GM18499 (cell line): ENCODE results near the gene CARD11.
"Not testable (repeated sequence)": the region's sequence is repeated elsewhere in the genome, so short reads cannot be mapped to it uniquely, and the experiment has no call there.

ENCODE experiments used
- ATAC-seq: cut with Tn5 transposase; IDR thresholded peaks from one replicate; pipeline ENCODE4 v1.9.1; 2021; ENCODE audit warnings: moderate number of reproducible peaks; ENCODE audit not compliant: insufficient read depth, unreplicated experiment

The CARD11 gene

DNA sequence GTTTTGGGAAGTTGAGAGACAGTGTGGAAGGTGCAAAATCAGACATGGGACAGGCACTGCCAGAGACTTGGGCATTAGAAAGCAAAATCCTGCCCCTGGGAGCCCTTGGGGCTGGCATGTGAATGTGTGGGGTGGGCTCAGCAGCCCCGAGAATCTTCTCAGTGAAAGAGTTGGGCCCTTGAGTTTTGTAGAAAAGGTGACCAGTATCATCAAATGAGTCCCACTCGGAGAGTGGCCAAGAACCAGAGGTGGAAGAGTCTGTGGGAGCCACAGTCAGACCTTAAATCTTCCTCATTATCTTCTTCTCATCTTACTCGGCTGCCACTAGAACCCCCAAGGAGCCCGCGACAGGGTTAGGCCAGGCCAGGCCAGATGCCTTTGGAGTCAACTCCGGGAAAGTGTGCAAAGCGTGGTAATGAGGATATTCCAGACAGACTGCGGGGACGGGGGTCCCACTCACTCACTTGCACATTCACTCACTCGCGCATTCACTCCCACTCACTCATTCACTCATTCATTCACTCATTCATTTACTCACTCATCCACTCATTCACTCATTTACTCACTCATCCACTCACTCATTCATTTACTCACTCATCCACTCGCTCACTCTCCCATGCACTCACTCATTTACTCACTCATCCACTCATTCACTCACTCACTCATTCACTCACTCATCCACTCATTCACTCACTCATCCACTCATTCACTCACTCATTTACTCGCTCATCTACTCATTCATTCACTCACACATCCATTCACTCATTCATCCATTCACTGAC is 74.9 kb downstream of the CARD11 start:
- no peak for ATAC-seq

DNA sequence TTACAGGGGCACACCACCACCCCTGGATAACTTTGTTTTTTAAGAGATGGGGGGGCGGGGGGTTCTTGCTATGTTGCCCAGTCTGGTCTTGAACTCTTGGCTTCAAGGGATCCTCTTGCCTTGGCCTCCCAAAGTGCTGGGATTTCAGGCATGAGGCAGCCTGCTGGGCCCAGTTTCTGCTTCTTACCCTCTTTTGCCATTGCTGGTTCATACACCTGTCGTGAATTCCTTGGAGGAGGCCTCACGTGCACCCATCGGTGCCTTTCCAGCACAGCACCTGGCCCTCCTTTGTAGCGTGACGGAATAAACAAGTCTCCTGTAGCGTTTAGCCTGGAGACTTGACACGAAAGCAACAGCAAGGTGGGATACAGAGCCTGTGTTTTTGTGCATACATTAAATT is 75.5 kb downstream of the CARD11 start:
- ATAC-seq, result no peak

GRCh38 chr7:2967705-2968104 is 76.0 kb downstream of the CARD11 start:
- no peak for ATAC-seq

GRCh38 chr7:2967253-2967652 is 76.4 kb downstream of the CARD11 start:
- ATAC-seq, result no peak

GRCh38 chr7:2966466-2967078 is 77.1 kb downstream of the CARD11 start:
- no peak for ATAC-seq

DNA sequence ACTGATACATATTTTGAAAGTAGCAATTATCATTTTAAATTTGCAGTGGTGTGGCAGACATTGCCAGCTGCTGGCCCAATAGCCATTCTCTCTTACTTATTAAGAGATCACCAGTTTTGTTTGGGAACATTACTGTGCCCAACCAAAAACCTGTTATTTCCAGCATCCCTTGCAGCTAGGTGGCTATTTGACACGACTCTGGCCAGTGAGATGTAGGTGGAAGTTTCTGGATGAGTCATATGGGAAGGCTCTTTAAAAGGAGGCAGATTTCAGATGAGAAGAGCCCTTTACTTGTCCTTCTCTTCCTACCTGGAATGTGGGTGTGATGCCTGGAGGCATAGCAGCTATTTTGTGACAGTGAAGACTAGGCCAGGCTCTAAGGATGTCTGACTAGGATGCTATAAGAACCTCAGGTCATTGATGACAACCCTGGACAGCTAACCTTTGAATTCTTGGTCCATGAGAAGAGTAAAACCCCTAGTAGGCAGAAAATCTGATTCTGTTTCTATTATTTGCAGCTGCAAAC is 77.9 kb downstream of the CARD11 start:
- no peak for ATAC-seq

- ATAC-seq, result no peak
Measured at GRCh38 chr7:2965301-2965700, 78.4 kb downstream of the CARD11 start.

DNA sequence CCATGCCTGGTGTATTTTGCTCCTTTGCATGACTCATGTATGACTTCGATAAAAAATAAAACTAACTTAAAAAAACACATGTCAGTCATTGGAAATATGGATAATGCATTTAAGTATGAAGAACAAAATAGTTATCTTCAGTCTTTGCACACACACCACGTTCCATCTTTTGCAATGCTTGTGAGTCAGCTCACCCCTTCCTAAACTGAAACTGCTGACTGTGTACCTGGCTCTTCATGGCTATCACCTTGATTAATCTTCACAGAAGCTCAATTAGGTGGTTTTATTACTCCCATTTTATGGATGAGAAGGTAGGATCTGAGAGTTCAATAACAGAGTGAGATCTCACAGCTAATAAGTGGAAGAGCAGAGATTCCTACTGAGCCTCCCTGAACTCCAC is 79.5 kb downstream of the CARD11 start:
- ATAC-seq, result no peak

- no peak for ATAC-seq
Measured at GRCh38 chr7:2962865-2963264, 80.8 kb downstream of the CARD11 start.

- ATAC-seq, result no peak
Measured at GRCh38 chr7:2959828-2960599, 83.7 kb downstream of the CARD11 start.

DNA sequence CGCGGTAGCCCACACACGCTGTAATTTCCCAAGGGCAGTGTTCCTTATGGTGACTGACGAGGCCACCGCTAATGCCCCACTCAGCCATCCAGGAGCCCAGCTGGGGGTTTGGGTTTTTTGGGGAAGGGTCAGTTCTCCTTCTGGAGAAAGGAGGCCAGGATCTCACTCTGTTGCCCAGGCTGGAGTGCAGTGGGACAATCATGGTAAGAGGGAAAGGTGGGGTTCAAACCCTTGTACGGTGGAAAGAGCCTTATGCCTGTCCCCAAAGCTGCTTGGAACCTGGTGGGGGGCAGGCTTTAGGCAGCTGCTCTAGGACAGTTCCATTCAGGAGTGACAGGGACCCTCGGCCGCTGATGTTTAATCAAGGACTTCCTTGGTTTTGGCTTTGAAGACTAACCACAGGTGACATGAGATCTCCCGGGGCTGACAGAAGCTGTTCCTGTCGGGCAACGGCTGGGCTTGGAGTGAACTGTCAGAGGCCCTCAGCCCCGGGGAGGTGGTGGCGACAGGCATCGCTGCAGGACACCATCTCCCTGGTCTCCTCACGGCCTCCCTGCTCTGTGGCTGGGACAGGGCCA is 84.5 kb downstream of the CARD11 start:
- ATAC-seq, result no peak

DNA sequence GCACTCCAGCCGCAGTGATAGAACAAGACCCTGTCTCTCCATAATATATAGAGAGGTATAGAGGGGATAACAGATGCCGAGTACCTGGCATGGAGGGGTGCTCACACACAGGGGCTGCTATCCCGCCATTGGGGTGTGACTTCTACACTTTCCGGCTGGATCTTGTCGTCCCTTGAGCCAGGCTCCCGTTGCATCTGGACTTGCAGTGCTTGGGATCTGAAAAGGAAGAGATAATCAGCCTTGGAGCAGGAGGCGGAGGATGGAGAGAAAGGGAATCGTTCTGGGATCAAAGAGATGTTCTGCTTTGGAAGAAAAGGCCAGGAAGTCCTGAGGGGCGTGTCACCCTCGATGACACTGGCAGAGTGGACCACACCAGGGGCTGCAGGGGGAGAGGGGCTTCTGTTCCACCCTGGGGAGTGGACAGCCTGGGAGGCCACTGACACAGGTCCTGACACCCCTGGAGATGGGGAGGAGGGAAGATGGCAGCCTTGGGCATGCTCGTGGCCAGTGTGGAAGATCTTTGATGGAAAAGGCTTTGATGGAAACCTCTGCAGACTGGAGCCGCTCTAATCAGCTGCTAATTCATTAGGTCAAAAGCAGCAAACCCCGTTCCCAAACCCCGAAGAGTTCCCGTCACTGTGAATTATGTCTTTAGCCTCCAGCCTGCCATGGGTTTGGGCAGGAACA is 85.1 kb downstream of the CARD11 start:
- ATAC-seq, result no peak

DNA sequence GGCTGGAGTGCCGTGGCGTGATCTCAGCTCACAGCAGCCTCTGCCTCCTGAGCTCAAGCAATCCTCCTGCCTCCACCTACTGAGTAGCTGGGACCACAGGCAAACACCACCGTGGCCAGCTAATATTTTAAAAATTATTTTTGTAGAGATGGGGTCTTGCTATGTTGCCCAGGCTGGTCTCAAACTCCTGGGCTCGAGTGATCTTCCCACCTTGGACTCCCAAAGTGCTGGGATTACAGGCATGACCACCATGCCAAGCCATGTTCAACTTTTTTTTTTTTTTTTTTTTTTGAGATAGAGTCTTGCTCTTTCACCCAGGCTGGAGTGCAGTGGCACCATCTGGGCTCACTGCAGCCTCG is 86.3 kb downstream of the CARD11 start:
- ATAC-seq, result not testable (repeated sequence)

DNA sequence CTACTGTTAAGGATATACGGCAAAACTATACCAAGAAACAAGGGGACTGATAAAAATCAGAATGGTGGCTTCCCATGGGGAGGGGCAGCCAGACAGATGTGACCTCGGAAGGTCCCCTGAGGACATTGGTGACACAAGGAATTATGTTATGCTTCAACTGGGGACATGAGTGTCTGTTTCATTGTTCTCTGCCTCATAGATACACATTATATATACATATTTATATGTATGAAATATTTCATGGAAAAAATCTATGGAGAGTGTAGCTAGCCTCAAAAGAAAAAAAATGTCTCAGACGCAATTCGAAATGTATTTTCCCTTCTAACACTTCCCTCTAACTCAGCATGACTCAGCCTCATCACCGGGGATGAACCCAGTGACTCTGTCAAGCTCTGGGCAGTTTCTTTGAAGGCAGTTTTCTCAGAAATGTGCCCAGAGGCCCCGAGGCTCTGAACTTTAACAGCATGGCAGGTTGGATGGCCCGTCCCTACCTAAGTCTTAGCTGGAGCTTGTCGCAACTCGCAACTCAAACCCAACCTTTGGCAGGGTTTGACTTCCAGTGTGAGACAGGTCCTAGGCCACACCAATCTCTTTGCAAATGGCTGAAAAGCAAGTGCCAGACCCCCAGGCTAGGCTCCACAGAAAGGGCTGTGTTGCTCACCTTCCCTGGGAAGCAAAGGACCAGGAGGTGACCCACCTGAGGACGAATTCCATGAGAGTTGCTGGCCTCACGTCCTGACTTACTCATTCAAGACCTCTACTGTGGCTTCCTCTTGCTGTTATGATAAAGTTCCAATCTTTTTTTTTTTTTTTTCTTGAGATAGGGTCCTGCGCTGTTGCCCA is 86.9 kb downstream of the CARD11 start:
- ATAC-seq, result no peak

- ATAC-seq, result no peak
Measured at GRCh38 chr7:2956076-2956475, 87.6 kb downstream of the CARD11 start.

- no peak for ATAC-seq
Measured at GRCh38 chr7:2955269-2955668, 88.4 kb downstream of the CARD11 start.

DNA sequence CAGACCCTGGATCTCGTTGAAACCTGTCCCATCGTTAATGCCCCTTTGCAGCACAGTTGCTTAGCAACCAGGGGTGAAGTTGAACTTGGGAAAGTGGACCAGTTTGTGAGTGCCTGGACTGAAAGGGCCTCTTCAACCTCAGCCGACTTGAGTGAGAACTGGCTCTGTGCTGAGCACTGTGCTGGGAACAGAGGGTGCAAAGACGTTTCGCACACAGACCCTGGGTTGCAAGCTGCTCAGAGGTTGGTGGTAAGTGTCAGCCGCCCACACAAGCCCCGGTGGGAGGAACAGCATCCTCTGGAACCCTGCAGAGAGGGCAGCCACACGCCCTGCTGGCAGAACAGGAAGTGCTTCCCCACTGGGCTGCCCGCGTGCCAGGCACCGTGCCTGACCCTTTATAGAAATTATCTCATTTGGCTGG is 89.2 kb downstream of the CARD11 start:
- ATAC-seq, result no peak

GRCh38 chr7:2953588-2954407 is 89.9 kb downstream of the CARD11 start:
- no peak for ATAC-seq

DNA sequence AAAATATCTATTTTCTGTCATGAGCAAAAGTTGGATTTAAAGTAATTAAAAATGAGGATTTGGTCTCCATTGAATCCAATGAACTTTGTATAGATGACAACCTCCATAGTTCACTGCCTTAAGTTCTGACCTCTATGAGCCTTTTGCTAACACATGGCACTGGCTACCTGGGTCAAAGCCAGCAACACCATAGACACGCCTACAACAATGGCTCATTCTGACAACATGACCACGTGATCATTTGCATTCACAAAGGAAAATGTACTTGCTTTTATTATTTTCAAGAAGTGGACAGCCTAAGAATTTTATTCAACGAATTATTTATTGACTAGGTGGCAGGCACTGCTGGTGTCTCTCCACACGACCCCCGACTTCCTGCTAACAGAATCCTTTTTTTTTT is 90.6 kb downstream of the CARD11 start:
- ATAC-seq, result no peak
